GM04503 (cell line): ENCODE results near the gene TMEM161A.
"Not testable (repeated sequence)": the region's sequence is repeated elsewhere in the genome, so short reads cannot be mapped to it uniquely, and the experiment has no call there.

Experiments used
- DNase-seq: peaks from one replicate; pipeline ENCODE4 v3.0.0-alpha.2; 2012; ENCODE audit warnings: low read depth

Gene TMEM161A

GRCh38 chr19:19155495-19156219, 17.4 kb upstream of the TMEM161A start:
- DNase-seq, result no peak

GRCh38 chr19:19154768-19155494, 16.7 kb upstream of the TMEM161A start:
- no peak for DNase-seq

- DNase-seq, result no peak
These were observed 14.5 kb upstream of the TMEM161A start for GRCh38 chr19:19152668-19153384.

- DNase-seq, result no peak
These were observed 13.1 kb upstream of the TMEM161A start for GRCh38 chr19:19151418-19151817.

- DNase-seq, result no peak
These were observed 11.2 kb upstream of the TMEM161A start for GRCh38 chr19:19149435-19149834.

GRCh38 chr19:19148504-19148903, 10.2 kb upstream of the TMEM161A start:
- not testable (repeated sequence) for DNase-seq

- DNase-seq, result no peak
These were observed 9.1 kb upstream of the TMEM161A start for GRCh38 chr19:19147344-19147743.

- no peak for DNase-seq
These were observed 8.6 kb upstream of the TMEM161A start for GRCh38 chr19:19146865-19147264.

- DNase-seq, result no peak
These were observed 7.7 kb upstream of the TMEM161A start for GRCh38 chr19:19145684-19146608.

- DNase-seq, result no peak
These were observed 7.0 kb upstream of the TMEM161A start for GRCh38 chr19:19145281-19145680.

GRCh38 chr19:19142347-19142746, 4.1 kb upstream of the TMEM161A start:
- no peak for DNase-seq

- no peak for DNase-seq
These were observed 2.2 kb upstream of the TMEM161A start for GRCh38 chr19:19140476-19140875.

GRCh38 chr19:19139876-19140229, 1.6 kb upstream of the TMEM161A start:
- DNase-seq, result no peak

GRCh38 chr19:19137556-19138108, 646 bp downstream of the TMEM161A start:
- no peak for DNase-seq

- not testable (repeated sequence) for DNase-seq
These were observed 2.6 kb downstream of the TMEM161A start for GRCh38 chr19:19135713-19136112.

GRCh38 chr19:19134687-19135158, 3.6 kb downstream of the TMEM161A start:
- DNase-seq, result no peak

- no peak for DNase-seq
These were observed 4.3 kb downstream of the TMEM161A start for GRCh38 chr19:19133985-19134384.

GRCh38 chr19:19132912-19133311, 5.4 kb downstream of the TMEM161A start:
- DNase-seq, result no peak

- no peak for DNase-seq
These were observed 6.3 kb downstream of the TMEM161A start for GRCh38 chr19:19131989-19132388.

GRCh38 chr19:19126102-19126501, 12.2 kb downstream of the TMEM161A start:
- DNase-seq, result no peak

- no peak for DNase-seq
These were observed 14.9 kb downstream of the TMEM161A start for GRCh38 chr19:19123386-19123785.
